H1 (cell line): Measurements from ENCODE around the gene FTSJ3. TPM values are rescaled to one million over a fixed set of nuclear protein-coding genes. Genes with fewer than 3 reads are reported as not detected.
A peak's percentile ranks its signal among the peaks of the same experiment; 100 is the strongest.

Source experiments
- CTCF ChIA-PET: fragments of 300-600 bp; sonication (Branson Sonifier 250); formaldehyde crosslinking; loops from one replicate; lab custom pipeline; 2021; ENCODE audit not compliant: partially characterized antibody; lab: Charles Lee
- POLR2A ChIA-PET: fragments of 300-600 bp; sonication (Branson Sonifier 250); formaldehyde crosslinking; loops from one replicate; lab custom pipeline; 2021; ENCODE audit warnings: inconsistent platforms; ENCODE audit not compliant: partially characterized antibody; lab: Charles Lee
- DNase-seq, 2 experiments: peaks; one replicate each; pipeline versions ENCODE4 v3.0.0 to v3.0.0-alpha.2; 2010 to 2022; ENCODE audit warnings: low spot score in 2 of 2, low read depth in 1 of 2, mixed read lengths in 1 of 2
- FAIRE-seq: peaks from 2 replicates; lab custom pipeline; 2011; peaks lifted over from hg19 to GRCh38; lab: Jason Lieb, UNC
- H2AFZ ChIP-seq: 2 replicates; pipeline ENCODE4 v1.8.1; 2012; ENCODE audit warnings: low read length, inconsistent platforms
- H2AK5ac ChIP-seq: 2 replicates; pipeline ENCODE4 v1.6.1; 2013; ENCODE audit warnings: low read depth, low read length
- H2BK120ac ChIP-seq: replicated peaks from 2 replicates; pipeline ENCODE3; 2013; ENCODE audit warnings: low read depth, low read length, inconsistent platforms
- H2BK12ac ChIP-seq: 2 replicates; pipeline ENCODE4 v1.6.1; 2013; ENCODE audit warnings: low read depth, low read length
- H2BK15ac ChIP-seq: 2 replicates; pipeline ENCODE4 v1.6.1; 2013; ENCODE audit warnings: low read length
- H2BK20ac ChIP-seq: 2 replicates; pipeline ENCODE4 v1.6.1; 2013; ENCODE audit warnings: low read length
- H2BK5ac ChIP-seq: 2 replicates; pipeline ENCODE4 v1.6.1; 2013; ENCODE audit warnings: low read depth, low read length
- H3K14ac ChIP-seq: 2 replicates; pipeline ENCODE4 v1.6.1; 2013; ENCODE audit warnings: inconsistent platforms; ENCODE audit not compliant: insufficient read length
- H3K18ac ChIP-seq: 2 replicates; pipeline ENCODE4 v1.6.1; 2013; ENCODE audit warnings: low read length; ENCODE audit errors: extremely low read depth
- H3K23ac ChIP-seq: 2 replicates; pipeline ENCODE4 v1.6.1; 2013; ENCODE audit warnings: inconsistent platforms; ENCODE audit not compliant: insufficient read length
- H3K23me2 ChIP-seq: 2 replicates; pipeline ENCODE4 v1.6.1; 2013; ENCODE audit warnings: low read depth, low read length
- H3K27ac ChIP-seq: 2 replicates; pipeline ENCODE4 v1.6.1; 2011; ENCODE audit warnings: low read depth, low read length, inconsistent platforms
- H3K27me3 ChIP-seq, 4 experiments: replicated peaks in 1 of 4; 1 replicate in 1 of 4; 2 replicates in 3 of 4; pipeline versions ENCODE4 v1.6.1 to v1.8.1; 2011 to 2013; ENCODE audit warnings: low read length in 3 of 4, mild to moderate bottlenecking in 3 of 4, inconsistent platforms in 2 of 4, mixed read lengths in 2 of 4, moderate library complexity in 1 of 4; ENCODE audit not compliant: control insufficient read depth in 3 of 4, insufficient read depth in 3 of 4; ENCODE audit errors: extremely low read depth in 1 of 4
- H3K36me3 ChIP-seq, 4 experiments: 2 replicates each; pipeline versions ENCODE4 v1.6.1 to v1.8.1; 2011 to 2013; ENCODE audit warnings: mild to moderate bottlenecking in 4 of 4, low read length in 3 of 4, moderate library complexity in 2 of 4, control low read depth in 1 of 4, inconsistent platforms in 1 of 4; ENCODE audit not compliant: insufficient read depth in 4 of 4, control insufficient read depth in 2 of 4
- H3K4ac ChIP-seq: replicated peaks from 2 replicates; pipeline ENCODE3; 2013; ENCODE audit warnings: low read length, low read depth, mixed read lengths, inconsistent platforms; ENCODE audit not compliant: insufficient read length
- H3K4me1 ChIP-seq, 4 experiments: replicated peaks in 1 of 4; 1 replicate in 1 of 4; 2 replicates in 3 of 4; pipeline versions ENCODE4 v1.6.1 to v1.8.1; 2011 to 2013; ENCODE audit warnings: low read length in 3 of 4, inconsistent platforms in 2 of 4, mixed read lengths in 1 of 4; ENCODE audit not compliant: insufficient read depth in 4 of 4, control insufficient read depth in 3 of 4
- H3K4me2 ChIP-seq, 2 experiments: 2 replicates each; pipeline versions ENCODE4 v1.6.1 to v1.8.1; 2011 to 2013; ENCODE audit warnings: low read depth in 2 of 2, low read length in 2 of 2, control low read depth in 1 of 2, inconsistent platforms in 1 of 2, mild to moderate bottlenecking in 1 of 2; ENCODE audit not compliant: insufficient read depth in 1 of 2
- H3K4me3 ChIP-seq, 4 experiments: fragments of 200-600, 300-600 bp in 1 of 4; sonication (generic), shearing (Covaris generic), sonication (Bioruptor Twin) in 1 of 4; 2 replicates each; pipeline versions ENCODE4 v1.5.1 to v1.8.1; 2011 to 2016; ENCODE audit warnings: low read length in 4 of 4, low read depth in 3 of 4, control low read depth in 2 of 4, inconsistent platforms in 2 of 4, mild to moderate bottlenecking in 2 of 4, mixed read lengths in 1 of 4, moderate library complexity in 1 of 4; ENCODE audit not compliant: insufficient read depth in 2 of 4; ENCODE audit errors: extremely low read depth in 1 of 4
- H3K56ac ChIP-seq: replicated peaks from 2 replicates; pipeline ENCODE3; 2013; ENCODE audit warnings: low read depth, mild to moderate bottlenecking, mixed read lengths, low read length, inconsistent platforms; ENCODE audit not compliant: insufficient read length
- H3K79me1 ChIP-seq: 2 replicates; pipeline ENCODE4 v1.6.1; 2013; ENCODE audit warnings: low read depth, low read length, control low read depth
- H3K79me2 ChIP-seq, 2 experiments: 2 replicates each; pipeline versions ENCODE4 v1.6.1 to v1.8.1; 2012 to 2013; ENCODE audit warnings: low read length in 2 of 2, mild to moderate bottlenecking in 2 of 2, inconsistent platforms in 1 of 2; ENCODE audit not compliant: insufficient read depth in 2 of 2, control insufficient read depth in 1 of 2
- H3K9ac ChIP-seq, 4 experiments: replicated peaks in 1 of 4; 1 replicate in 1 of 4; 2 replicates in 3 of 4; pipeline versions ENCODE4 v1.6.1 to v1.8.1; 2011 to 2013; ENCODE audit warnings: low read depth in 3 of 4, low read length in 3 of 4, control low read depth in 2 of 4, mild to moderate bottlenecking in 2 of 4, moderate library complexity in 2 of 4, inconsistent platforms in 1 of 4; ENCODE audit errors: extremely low read depth in 1 of 4
- H3K9me3 ChIP-seq, 2 experiments: 2 replicates each; pipeline versions ENCODE4 v1.6.1 to v1.8.1; 2012 to 2013; ENCODE audit warnings: mild to moderate bottlenecking in 2 of 2, moderate library complexity in 2 of 2, control low read depth in 1 of 2, inconsistent platforms in 1 of 2, low read depth in 1 of 2, low read length in 1 of 2, mixed read lengths in 1 of 2; ENCODE audit not compliant: insufficient read depth in 2 of 2
- H4K20me1 ChIP-seq, 2 experiments: replicated peaks in 1 of 2; 2 replicates each; pipeline versions ENCODE3 to v1.8.1; 2011 to 2013; ENCODE audit warnings: inconsistent platforms in 2 of 2, low read length in 2 of 2, mild to moderate bottlenecking in 1 of 2; ENCODE audit not compliant: insufficient read depth in 2 of 2, control insufficient read depth in 1 of 2
- H4K5ac ChIP-seq: 2 replicates; pipeline ENCODE4 v1.6.1; 2013; ENCODE audit warnings: low read length, low read depth, mixed read lengths, inconsistent platforms; ENCODE audit not compliant: insufficient read length
- H4K8ac ChIP-seq: 2 replicates; pipeline ENCODE4 v1.8.0; 2013; ENCODE audit warnings: mild to moderate bottlenecking, moderate library complexity, low read length, inconsistent platforms; ENCODE audit not compliant: insufficient read depth; ENCODE audit errors: extremely low read depth
- H4K91ac ChIP-seq: replicated peaks from 2 replicates; pipeline ENCODE3; 2013; ENCODE audit warnings: low read length, mixed read lengths, inconsistent platforms; ENCODE audit not compliant: insufficient read length
- CTBP2 ChIP-seq: IDR thresholded peaks from 2 replicates; pipeline ENCODE4 v1.7.0; 2011; ENCODE audit warnings: borderline replicate concordance, mild to moderate bottlenecking, moderate library complexity, mixed read lengths, low read length; ENCODE audit not compliant: insufficient read depth, insufficient read length
- GTF2F1 ChIP-seq: IDR thresholded peaks from 2 replicates; pipeline ENCODE4 v1.6.1; 2012; ENCODE audit warnings: low read depth, low read length, improper control_type of control experiment, borderline replicate concordance
- JUN ChIP-seq: IDR thresholded peaks from 2 replicates; pipeline ENCODE4 v1.6.1; 2011; ENCODE audit warnings: low read depth, mild to moderate bottlenecking, improper control_type of control experiment, low read length
- POLR2AphosphoS5 ChIP-seq: IDR thresholded peaks from 2 replicates; pipeline ENCODE4 v1.6.1; 2011; ENCODE audit warnings: low read depth, low read length
- SIX5 ChIP-seq: IDR thresholded peaks from 2 replicates; pipeline ENCODE4 v1.6.1; 2011; ENCODE audit warnings: mild to moderate bottlenecking, low read depth, low read length
- YY1 ChIP-seq: IDR thresholded peaks from 2 replicates; pipeline ENCODE4 v1.6.1; 2011; ENCODE audit warnings: low read depth, mild to moderate bottlenecking, low read length
- WGBS, 2 experiments: shearing (Covaris generic) in 1 of 2; methylation state at CpG; one replicate each; pipeline versions ENCODE4 v1.1.6 to v1.1.7; 2013 to 2015; ENCODE audit warnings: low lambda C conversion rate in 2 of 2, mixed read lengths in 2 of 2, inconsistent platforms in 1 of 2, low coverage in 1 of 2, missing lambda C conversion rate in 1 of 2; ENCODE audit not compliant: insufficient replicate concordance in 2 of 2, insufficient coverage in 1 of 2, insufficient read length in 1 of 2; ENCODE audit errors: extremely low coverage in 1 of 2, missing lambda C conversion rate in 1 of 2; 5-methylcytosine and 5-hydroxymethylcytosine counted together
- polyA plus RNA-seq, 7 experiments: library from polyadenylated mRNA; depleted of rRNA in 3 of 7; stranded (reverse) in 5 of 7; unstranded in 2 of 7; fragments of >200 nt in 5 of 7; fragments of 200-250 nt in 2 of 7; gene quantifications; 1 replicate in 5 of 7; 2 replicates in 1 of 7; 4 replicates in 1 of 7; pipeline versions ENCODE4 v1.2.1 to v1.2.3, GENCODE V29; 2011 to 2013; ENCODE audit warnings: missing spikeins in 2 of 7, mixed read lengths in 2 of 7
- total RNA-seq: library from RNA; stranded (reverse); fragmentation: NEBNext Ultra II Directional; extraction: Animal tissue kit (Norgen Biotek cat#: 25700); gene quantifications from 2 replicates; pipeline ENCODE4 v1.2.1, GENCODE V29; 2021
- TF ChIP-seq, protein P1 (sequence below): IDR thresholded peaks from 2 replicates; pipeline ENCODE4 v1.6.1; 2011; ENCODE audit warnings: low read depth, mild to moderate bottlenecking, low read length; ENCODE audit not compliant: insufficient read depth
- TF ChIP-seq, protein P2 (sequence below): IDR thresholded peaks from 2 replicates; pipeline ENCODE4 v1.6.1; 2012; ENCODE audit warnings: low read length, inconsistent platforms

Gene FTSJ3
- total and polyA plus RNA-seq, 2 of the 8 experiments (the other 6 are each of a cell fraction or from before 2014, with no cell fraction given) = 42.7 to 77.2 TPM

DNA sequence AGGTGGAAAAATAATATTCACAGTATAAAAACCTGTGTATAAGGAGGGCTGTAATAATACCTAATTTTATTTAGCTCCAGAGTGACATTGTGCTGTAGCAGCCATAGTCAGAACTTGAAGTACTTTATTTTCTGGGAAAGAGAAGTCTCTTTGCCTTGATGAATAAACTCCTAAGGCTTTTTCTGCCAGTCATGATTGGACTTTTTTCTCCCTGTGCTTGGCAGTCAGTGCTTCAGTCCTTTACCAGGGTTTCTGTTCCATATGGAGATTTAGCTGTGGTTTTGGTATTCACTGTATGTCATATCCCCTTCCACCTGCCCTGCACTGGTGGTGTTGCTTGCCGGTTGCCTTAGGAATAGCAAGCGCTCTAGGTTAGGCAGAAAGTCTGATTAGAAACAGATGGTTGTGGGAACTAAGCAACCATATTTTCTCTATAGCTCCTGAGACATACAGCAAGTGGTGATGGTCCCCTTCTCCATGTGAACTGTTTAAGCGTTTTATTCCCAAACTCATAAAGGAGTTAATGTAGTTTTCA is 28.8 kb downstream of the FTSJ3 start:
- Histone ChIP-seq H2BK120ac (no peak overlapping the region), H2AFZ (no peak overlapping the region), H3K9me3 (no peaks in the 10 kb centered on the region), H4K5ac (no peak overlapping the region), H3K4me2 (no peak overlapping the region), H3K79me1 (no peaks in the 10 kb centered on the region), H3K9ac (no peak overlapping the region), H3K56ac (no peak overlapping the region), H2BK20ac (no peak overlapping the region), H2BK15ac (no peak overlapping the region), H3K23ac (no peak overlapping the region), H3K27ac (no peak overlapping the region), H2BK12ac (no peak overlapping the region), H4K91ac (no peak overlapping the region), H3K36me3 (peaks cover 43 to 98% (median 76%) of the 10 kb centered on the region in 4 experiments), H3K14ac (no peak overlapping the region), H3K23me2 (no peaks in the 10 kb centered on the region), H3K18ac (no peak overlapping the region), H3K27me3 (no peaks in the 10 kb centered on the region), H3K4me1 (no peaks in the 10 kb centered on the region), H3K4ac (no peak overlapping the region), H2BK5ac (no peak overlapping the region), H3K79me2 (peaks cover 0 to 6% of the 10 kb centered on the region in 2 experiments; a peak in 2 of 4 replicates), H2AK5ac (no peak overlapping the region), H4K8ac (no peak overlapping the region), H4K20me1 (peaks cover 2% of the 10 kb centered on the region in 2 experiments), H3K4me3 (no peak overlapping the region)
- WGBS, 2 experiments = 92% methylated on average over 3 of the region's 3 CpGs; no CpG with 5 or more reads in 1 of the 2 experiments
- peak in 1 of 2 experiments; percentile 23 for DNase-seq
- FAIRE-seq = no peak
- POLR2A ChIA-PET = interaction anchor here (0.6 to 5.9 kb wide), 10 partner anchors 11 to 83 kb away, joined by 3 to 34 read pairs (median 4); partner anchors contain the start of genes CCDC47, DDX42 and GH2
- CTCF ChIA-PET = interaction anchor here (1.0 to 2.0 kb wide), 5 partner anchors 9 to 36 kb away, joined by 3 to 4 read pairs (median 3); no protein-coding TSS in a partner anchor
- no peak for TF ChIP-seq GTF2F1
- TF ChIP-seq CTBP2 = no peak
- TF ChIP-seq YY1 = no peak
- TF ChIP-seq, protein P1, sequence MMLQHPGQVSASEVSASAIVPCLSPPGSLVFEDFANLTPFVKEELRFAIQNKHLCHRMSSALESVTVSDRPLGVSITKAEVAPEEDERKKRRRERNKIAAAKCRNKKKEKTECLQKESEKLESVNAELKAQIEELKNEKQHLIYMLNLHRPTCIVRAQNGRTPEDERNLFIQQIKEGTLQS = no peak
- no peak for TF ChIP-seq POLR2AphosphoS5
- no peak for TF ChIP-seq SIX5
- TF ChIP-seq, protein P2, sequence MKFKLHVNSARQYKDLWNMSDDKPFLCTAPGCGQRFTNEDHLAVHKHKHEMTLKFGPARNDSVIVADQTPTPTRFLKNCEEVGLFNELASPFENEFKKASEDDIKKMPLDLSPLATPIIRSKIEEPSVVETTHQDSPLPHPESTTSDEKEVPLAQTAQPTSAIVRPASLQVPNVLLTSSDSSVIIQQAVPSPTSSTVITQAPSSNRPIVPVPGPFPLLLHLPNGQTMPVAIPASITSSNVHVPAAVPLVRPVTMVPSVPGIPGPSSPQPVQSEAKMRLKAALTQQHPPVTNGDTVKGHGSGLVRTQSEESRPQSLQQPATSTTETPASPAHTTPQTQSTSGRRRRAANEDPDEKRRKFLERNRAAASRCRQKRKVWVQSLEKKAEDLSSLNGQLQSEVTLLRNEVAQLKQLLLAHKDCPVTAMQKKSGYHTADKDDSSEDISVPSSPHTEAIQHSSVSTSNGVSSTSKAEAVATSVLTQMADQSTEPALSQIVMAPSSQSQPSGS = no peak
- no peak for TF ChIP-seq JUN
